Esophagus muscularis mucosa (tissue), 4 donors: ENCODE data around the gene PHACTR3.

Experiments used
- CTCF ChIP-seq, 3 experiments: fragments of 200-600 bp in 2 of 3; fragments of 450-650 bp in 1 of 3; sonication (generic) in 2 of 3; IDR thresholded peaks; one replicate each; pipeline ENCODE4 v1.5.1; 2017 to 2019; ENCODE audit warnings: antibody characterized with exemption in 3 of 3, mild to moderate bottlenecking in 2 of 3, moderate library complexity in 1 of 3
- EP300 ChIP-seq: sonication (generic); formaldehyde crosslinking; IDR thresholded peaks from one replicate; pipeline ENCODE4 v1.6.1; 2017; ENCODE audit warnings: antibody characterized with exemption
- POLR2A ChIP-seq: fragments of 450-650 bp; IDR thresholded peaks from one replicate; pipeline ENCODE4 v1.6.1; 2017; ENCODE audit warnings: antibody characterized with exemption, moderate library complexity, mild to moderate bottlenecking, low read depth

GRCh38 chr20:59577037-59577808, 27.1 kb upstream of the PHACTR3 start:
- TF ChIP-seq POLR2A: no peak
- no peak for TF ChIP-seq CTCF (IDR thresholded peaks at IDR 0.05)
- TF ChIP-seq EP300: no peak
